HepG2 (cell line): ENCODE results near the gene C14orf93. TPM values are rescaled to one million over a fixed set of nuclear protein-coding genes. Genes with fewer than 3 reads are reported as not detected.

Experiments used
- DPF2 ChIP-seq: sonication (generic); formaldehyde crosslinking; IDR thresholded peaks from 2 replicates; pipeline ENCODE4 v1.4.0; 2020; ENCODE audit warnings: mild to moderate bottlenecking, low read depth, missing genetic modification reagents, borderline replicate concordance
- ERF ChIP-seq: IDR thresholded peaks from 2 replicates; pipeline ENCODE4 v1.6.1; 2018; ENCODE audit warnings: missing biosample characterization, missing genetic modification reagents
- GABPB1 ChIP-seq: IDR thresholded peaks from 2 replicates; pipeline ENCODE4 v1.6.1; 2016; ENCODE audit warnings: mild to moderate bottlenecking, missing genetic modification reagents, moderate library complexity, missing compliant biosample characterization
- GATAD2A ChIP-seq: IDR thresholded peaks from 2 replicates; pipeline ENCODE4 v1.6.1; 2016
- HNF1A ChIP-seq, 2 experiments: sonication (generic) in 1 of 2; formaldehyde crosslinking in 1 of 2; IDR thresholded peaks; 2 replicates each; pipeline versions ENCODE4 v1.4.0 to v1.6.1; 2016 to 2020; ENCODE audit warnings: borderline replicate concordance in 1 of 2, low read depth in 1 of 2, mild to moderate bottlenecking in 1 of 2, missing genetic modification reagents in 1 of 2
- KAT7 ChIP-seq: IDR thresholded peaks from 2 replicates; pipeline ENCODE4 v1.6.1; 2018; ENCODE audit warnings: borderline replicate concordance, missing compliant biosample characterization
- NCOA5 ChIP-seq: sonication (generic); formaldehyde crosslinking; IDR thresholded peaks from 2 replicates; pipeline ENCODE4 v1.4.0; 2020; ENCODE audit warnings: missing genetic modification reagents
- NFYC ChIP-seq: IDR thresholded peaks from 2 replicates; pipeline ENCODE4 v1.6.1; 2016; ENCODE audit warnings: missing genetic modification reagents, missing compliant biosample characterization
- POGK ChIP-seq: sonication (generic); formaldehyde crosslinking; conservative IDR thresholded peaks from 2 replicates; pipeline ENCODE4 v1.8.0; 2022; ENCODE audit warnings: mild to moderate bottlenecking, moderate library complexity, missing genetic modification reagents
- RAD21 ChIP-seq: fragments of 450-650 bp; formaldehyde crosslinking; IDR thresholded peaks from 2 replicates; pipeline ENCODE4 v1.5.0; 2020; ENCODE audit warnings: mild to moderate bottlenecking
- RCOR2 ChIP-seq: IDR thresholded peaks from 2 replicates; pipeline ENCODE4 v1.6.1; 2016; ENCODE audit warnings: missing biosample characterization, missing genetic modification reagents
- SATB2 ChIP-seq: sonication (generic); formaldehyde crosslinking; IDR thresholded peaks from 2 replicates; pipeline ENCODE4 v1.5.0; 2020; ENCODE audit warnings: missing genetic modification reagents
- STAG1 ChIP-seq: sonication (generic); formaldehyde crosslinking; IDR thresholded peaks from 2 replicates; pipeline ENCODE4 v1.4.0; 2020; ENCODE audit warnings: missing genetic modification reagents
- ZFP36L2 ChIP-seq: sonication (generic); formaldehyde crosslinking; IDR thresholded peaks from 2 replicates; pipeline ENCODE4 v1.4.0; 2020; ENCODE audit warnings: missing genetic modification reagents
- ZKSCAN1 ChIP-seq: fragments of 150-350 bp; IDR thresholded peaks from 2 replicates; pipeline ENCODE4 v1.6.1; 2014; ENCODE audit warnings: low read length
- ZNF124 ChIP-seq: sonication (generic); formaldehyde crosslinking; IDR thresholded peaks from 2 replicates; pipeline ENCODE4 v1.4.0; 2020; ENCODE audit warnings: missing genetic modification reagents
- ZNF225 ChIP-seq: sonication (generic); formaldehyde crosslinking; IDR thresholded peaks from 2 replicates; pipeline ENCODE4 v1.4.0; 2020; ENCODE audit warnings: mild to moderate bottlenecking, missing genetic modification reagents
- ZNF431 ChIP-seq: sonication (generic); formaldehyde crosslinking; IDR thresholded peaks from 2 replicates; pipeline ENCODE4 v1.9.0; 2022; ENCODE audit warnings: missing genetic modification reagents, low read depth, mild to moderate bottlenecking, borderline replicate concordance
- ZNF605 ChIP-seq: sonication (generic); formaldehyde crosslinking; IDR thresholded peaks from 2 replicates; pipeline ENCODE4 v1.8.0; 2022; ENCODE audit warnings: mild to moderate bottlenecking, missing genetic modification reagents
- polyA plus RNA-seq, 8 experiments: library from polyadenylated mRNA; depleted of rRNA in 3 of 8; stranded (reverse) in 7 of 8; unstranded in 1 of 8; fragments of >200 nt; fragmentation: Illumina TruSeq in 4 of 8; extraction: Trizol in 4 of 8; gene quantifications; 2 replicates each; pipeline versions ENCODE4 v1.2.1 to v1.2.3, GENCODE V29; 2011 to 2016; ENCODE audit warnings: low read depth in 4 of 8, missing spikeins in 1 of 8, mixed read lengths in 1 of 8; ENCODE audit not compliant: insufficient read depth in 1 of 8
- total RNA-seq, 5 experiments: library from RNA; depleted of rRNA; stranded (reverse); fragments of >200 nt; fragmentation: Illumina TruSeq; extraction: Trizol; gene quantifications; 2 replicates each; pipeline ENCODE4 v1.2.3, GENCODE V29; 2016; ENCODE audit warnings: low read depth in 1 of 5
- TF ChIP-seq, protein P1 (sequence below): sonication (generic); formaldehyde crosslinking; IDR thresholded peaks from 2 replicates; pipeline ENCODE4 v1.8.0; 2022; ENCODE audit warnings: missing genetic modification reagents, mild to moderate bottlenecking, inconsistent platforms, borderline replicate concordance
- TF ChIP-seq, protein P2 (sequence below): sonication (generic); formaldehyde crosslinking; IDR thresholded peaks from 2 replicates; pipeline ENCODE4 v1.4.0; 2020; ENCODE audit warnings: mild to moderate bottlenecking, missing genetic modification reagents

Gene C14orf93
- total and polyA plus RNA-seq, 2 of the 13 experiments (the other 11 are each of a cell fraction or from before 2014, with no cell fraction given) = 11.4 to 22.5 TPM

DNA sequence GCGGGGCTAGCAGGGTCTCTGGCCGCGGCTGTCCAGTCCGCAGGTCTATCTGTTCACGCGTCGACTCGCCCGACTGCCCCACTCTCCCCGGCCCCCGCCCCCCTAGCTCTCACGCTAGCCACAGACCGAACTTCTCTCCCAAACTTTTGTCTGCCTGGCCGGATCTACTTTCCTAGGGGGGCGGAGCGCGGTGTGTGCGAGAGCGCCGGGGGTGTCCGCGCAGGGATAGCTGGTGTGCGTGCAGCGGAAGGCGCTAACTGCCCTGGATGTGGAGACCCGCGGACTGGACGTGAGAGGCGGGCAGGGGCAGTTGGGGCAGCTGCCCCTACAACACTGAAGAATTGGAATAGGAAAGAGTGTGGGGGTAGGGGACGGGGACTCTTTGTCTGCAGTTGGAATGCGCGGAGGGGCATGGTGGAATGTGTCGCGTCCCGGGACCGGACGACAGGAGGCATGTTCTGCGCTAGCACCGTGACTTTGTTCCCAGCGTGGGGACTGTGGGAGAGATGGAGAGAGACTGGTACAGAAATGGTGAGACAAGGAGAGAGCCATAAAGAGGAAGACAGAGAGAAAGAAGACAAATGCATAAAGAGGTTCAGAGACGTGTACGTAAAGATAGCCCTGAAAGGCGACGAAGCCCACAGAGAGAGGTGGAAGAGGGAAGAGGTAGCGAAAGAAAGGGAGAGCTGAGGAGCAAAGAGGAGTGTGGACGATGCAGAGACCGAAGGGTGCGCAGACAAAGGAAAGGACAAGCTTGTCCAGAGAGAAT lies 27.3 kb downstream of the C14orf93 start, which contains the start of gene AJUBA (continued):
- TF ChIP-seq HNF1A (IDR thresholded peaks at IDR 0.05; ENCODE audit: low read depth) = no peak
- peak; percentile 89 for TF ChIP-seq HNF1A (CRISPR knock-in tag; IDR thresholded peaks at IDR 0.05; ENCODE audit: borderline replicate concordance)
- TF ChIP-seq STAG1 (CRISPR knock-in tag) = no peak
- peak; percentile 97 for TF ChIP-seq ERF
- peak; percentile 25; the same call in 1 of the 2 replicates for TF ChIP-seq RCOR2 (CRISPR knock-in tag)
- TF ChIP-seq, protein P1, sequence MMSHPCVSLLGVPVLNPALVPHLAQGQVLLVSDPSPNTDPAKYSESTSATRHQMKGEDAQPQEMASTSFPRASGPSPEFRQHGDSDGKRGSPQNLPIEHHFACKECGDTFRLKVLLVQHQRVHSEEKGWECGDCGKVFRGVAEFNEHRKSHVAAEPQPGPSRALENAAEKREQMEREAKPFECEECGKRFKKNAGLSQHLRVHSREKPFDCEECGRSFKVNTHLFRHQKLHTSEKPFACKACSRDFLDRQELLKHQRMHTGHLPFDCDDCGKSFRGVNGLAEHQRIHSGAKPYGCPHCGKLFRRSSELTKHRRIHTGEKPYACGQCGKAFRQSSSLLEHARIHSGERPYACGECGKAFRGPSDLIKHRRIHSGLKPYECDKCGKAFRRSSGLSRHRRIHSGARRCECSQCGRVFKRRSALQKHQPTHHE = no peak
- TF ChIP-seq NCOA5 = no peak
- TF ChIP-seq POGK (CRISPR knock-in tag) = peak; percentile 99
- peak; percentile 64 for TF ChIP-seq RAD21 (CRISPR knock-in tag)
- TF ChIP-seq NFYC (CRISPR knock-in tag) = peak; percentile 52
- peak; percentile 86 for TF ChIP-seq ZKSCAN1
- TF ChIP-seq GATAD2A = peak; percentile 97
- TF ChIP-seq ZNF431 (CRISPR knock-in tag) = no peak
- TF ChIP-seq SATB2 (CRISPR knock-in tag) = no peak
- TF ChIP-seq, protein P2, sequence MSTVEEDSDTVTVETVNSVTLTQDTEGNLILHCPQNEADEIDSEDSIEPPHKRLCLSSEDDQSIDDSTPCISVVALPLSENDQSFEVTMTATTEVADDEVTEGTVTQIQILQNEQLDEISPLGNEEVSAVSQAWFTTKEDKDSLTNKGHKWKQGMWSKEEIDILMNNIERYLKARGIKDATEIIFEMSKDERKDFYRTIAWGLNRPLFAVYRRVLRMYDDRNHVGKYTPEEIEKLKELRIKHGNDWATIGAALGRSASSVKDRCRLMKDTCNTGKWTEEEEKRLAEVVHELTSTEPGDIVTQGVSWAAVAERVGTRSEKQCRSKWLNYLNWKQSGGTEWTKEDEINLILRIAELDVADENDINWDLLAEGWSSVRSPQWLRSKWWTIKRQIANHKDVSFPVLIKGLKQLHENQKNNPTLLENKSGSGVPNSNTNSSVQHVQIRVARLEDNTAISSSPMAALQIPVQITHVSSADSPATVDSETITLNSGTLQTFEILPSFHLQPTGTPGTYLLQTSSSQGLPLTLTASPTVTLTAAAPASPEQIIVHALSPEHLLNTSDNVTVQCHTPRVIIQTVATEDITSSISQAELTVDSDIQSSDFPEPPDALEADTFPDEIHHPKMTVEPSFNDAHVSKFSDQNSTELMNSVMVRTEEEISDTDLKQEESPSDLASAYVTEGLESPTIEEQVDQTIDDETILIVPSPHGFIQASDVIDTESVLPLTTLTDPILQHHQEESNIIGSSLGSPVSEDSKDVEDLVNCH (CRISPR knock-in tag) = peak; percentile 97
- peak; percentile 97; the same call in 1 of the 2 replicates for TF ChIP-seq ZNF225 (CRISPR knock-in tag)
- peak; percentile 77 for TF ChIP-seq DPF2 (CRISPR knock-in tag)
- TF ChIP-seq ZNF124 (CRISPR knock-in tag) = peak; percentile 96
- peak; percentile 75; the same call in 1 of the 2 replicates for TF ChIP-seq ZFP36L2 (CRISPR knock-in tag)
- no peak for TF ChIP-seq ZNF605 (CRISPR knock-in tag)
- TF ChIP-seq GABPB1 (CRISPR knock-in tag) = peak; percentile 91
- peak; percentile 97; the same call in 1 of the 2 replicates for TF ChIP-seq KAT7 (CRISPR knock-in tag)
